ENCODE results near the gene HSDL1. TPM values are rescaled to one million over a fixed set of nuclear protein-coding genes. Genes with fewer than 3 reads are reported as not detected.

HSDL1 gene
- total RNA-seq, 1 experiment from 2014 or later = 34.2 TPM

DNA sequence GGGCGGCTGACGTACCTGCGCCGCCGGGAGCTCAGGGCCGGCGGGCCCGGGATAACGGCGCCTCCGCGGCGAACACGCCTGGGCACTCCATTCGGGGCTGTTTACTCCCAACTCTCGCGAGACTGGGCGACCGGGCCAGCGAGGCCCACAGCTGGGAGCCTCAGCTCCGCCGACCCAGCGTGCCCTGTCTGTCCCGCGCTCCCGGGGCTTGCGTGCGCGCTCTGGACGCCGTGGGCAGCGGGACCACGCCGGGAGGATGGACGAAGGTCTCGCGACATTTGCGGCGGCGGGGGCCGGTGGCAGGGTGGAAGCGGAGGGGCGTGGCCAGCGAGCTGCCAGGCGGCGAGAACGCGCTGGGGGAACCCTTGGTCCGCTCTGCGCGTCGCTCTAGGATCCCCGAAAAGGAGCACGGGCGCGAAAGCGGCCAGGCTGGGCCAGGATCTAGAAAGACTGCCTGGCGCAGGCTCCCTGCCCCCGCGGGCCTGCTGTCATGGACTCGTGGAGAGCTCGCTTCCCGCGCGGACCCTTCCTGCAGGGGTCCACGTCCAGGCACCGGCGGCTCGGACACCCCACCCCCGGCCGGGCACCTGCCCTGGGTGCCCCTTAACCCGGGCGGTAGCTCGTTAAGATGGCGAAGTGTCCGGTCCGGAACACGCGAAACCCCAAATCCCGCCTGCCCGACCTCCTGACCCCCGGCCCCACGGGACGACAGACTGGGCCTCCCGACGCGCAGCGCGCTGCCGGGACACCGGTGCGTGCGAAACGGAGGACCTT lies 28.1 kb downstream of the HSDL1 start, which contains the start of gene MBTPS1:
Gene MBTPS1, minus strand, starts transcription at position 223 of the 774 bp plus-strand sequence. CDS start 15,159 bp downstream, outside the sequence.
- peaks cover 12% of the 10 kb centered on the region; the same call in 1 of the 2 replicates for H3K79me2 ChIP-seq (ENCODE audit: insufficient read depth, low read length)

More for the DNA sequence above, 28.1 kb downstream of the HSDL1 start, which contains the start of gene MBTPS1:
- Histone ChIP-seq H2BK20ac (ENCODE audit: low read depth, low read length, poor library complexity, severe bottlenecking) (no peak within 1 kb of the TSS), H2AK5ac (ENCODE audit: insufficient read length, low read length) (no peak within 1 kb of the TSS), H3K4me2 (ENCODE audit: insufficient read depth, insufficient read length, low read length) (peak within 1 kb of the TSS; percentile 74), H3K27me3 (ENCODE audit: insufficient read depth, low read length) (no peaks in the 10 kb centered on the region), H4K20me1 (ENCODE audit: control insufficient read depth, insufficient read depth, insufficient read length) (no peaks in the 10 kb centered on the region), H4K5ac (ENCODE audit: insufficient read length, low read depth, low read length) (no peak within 1 kb of the TSS), H2BK120ac (ENCODE audit: low read depth, low read length, poor library complexity, severe bottlenecking) (no peak within 1 kb of the TSS), H3K14ac (ENCODE audit: insufficient read depth, low read length) (peak within 1 kb of the TSS; percentile 45), H3K79me1 (ENCODE audit: insufficient read depth, low read depth, low read length, poor library complexity, severe bottlenecking) (no peaks in the 10 kb centered on the region), H3K27ac (ENCODE audit: insufficient read length, low read depth, low read length) (peak within 1 kb of the TSS; percentile 56), H3K4ac (ENCODE audit: low read depth, low read length) (no peak within 1 kb of the TSS), H2BK15ac (ENCODE audit: low read depth, low read length) (no peak within 1 kb of the TSS), H4K8ac (replicated peaks; ENCODE audit: insufficient read length, low read depth, low read length) (no peak within 1 kb of the TSS), H3K9ac (ENCODE audit: extremely low read depth, insufficient read length, low read length) (peak within 1 kb of the TSS; percentile 89), H3K23me2 (ENCODE audit: insufficient read length, low read depth, low read length, poor library complexity, severe bottlenecking) (peaks cover 10% of the 10 kb centered on the region), H2BK5ac (ENCODE audit: insufficient read length, low read length) (no peak within 1 kb of the TSS), H2AFZ (ENCODE audit: low read length) (no peak within 1 kb of the TSS), H3T11ph (ENCODE audit: low read length) (no peak within 1 kb of the TSS), H4K91ac (ENCODE audit: insufficient read length, low read depth, low read length) (no peak within 1 kb of the TSS), H3K4me1 (ENCODE audit: insufficient read depth, low read length) (no peaks in the 10 kb centered on the region; the same call in 1 of the 2 replicates), H3K9me3 (ENCODE audit: control insufficient read depth, low read depth, low read length) (no peaks in the 10 kb centered on the region), H3K56ac (ENCODE audit: insufficient read length, low read depth, low read length) (no peak within 1 kb of the TSS), H3K23ac (ENCODE audit: insufficient read length, low read depth, low read length) (no peak within 1 kb of the TSS), H3K18ac (ENCODE audit: insufficient read length, low read depth, low read length) (peak within 1 kb of the TSS; percentile 27), H2BK12ac (ENCODE audit: insufficient read length, low read depth, low read length) (no peak within 1 kb of the TSS)
- DNase-seq = peak; percentile 98
- Mint-ChIP-seq H3K4me1 (peaks cover 11 to 12% of the 10 kb centered on the region in 2 experiments), H3K4me3 (peak within 1 kb of the TSS; percentile 90 to 95), H3K36me3 (ENCODE audit: insufficient read depth in 1 of 3, low read depth in 3 of 3) (peaks cover 2 to 3% (median 3%) of the 10 kb centered on the region in 3 experiments; a peak in 3 of 7 replicates), H3K27ac (peak within 1 kb of the TSS; percentile 96 to 98 (median 98)), H3K27me3 (ENCODE audit: low read depth) (no peaks in the 10 kb centered on the region), H3K9me3 (no peaks in the 10 kb centered on the region)
- WGBS (ENCODE audit: extremely low coverage, insufficient read length, low lambda C conversion rate) = no CpG with 5 or more reads among the region's 94 CpGs
- TF ChIP-seq, protein P1, sequence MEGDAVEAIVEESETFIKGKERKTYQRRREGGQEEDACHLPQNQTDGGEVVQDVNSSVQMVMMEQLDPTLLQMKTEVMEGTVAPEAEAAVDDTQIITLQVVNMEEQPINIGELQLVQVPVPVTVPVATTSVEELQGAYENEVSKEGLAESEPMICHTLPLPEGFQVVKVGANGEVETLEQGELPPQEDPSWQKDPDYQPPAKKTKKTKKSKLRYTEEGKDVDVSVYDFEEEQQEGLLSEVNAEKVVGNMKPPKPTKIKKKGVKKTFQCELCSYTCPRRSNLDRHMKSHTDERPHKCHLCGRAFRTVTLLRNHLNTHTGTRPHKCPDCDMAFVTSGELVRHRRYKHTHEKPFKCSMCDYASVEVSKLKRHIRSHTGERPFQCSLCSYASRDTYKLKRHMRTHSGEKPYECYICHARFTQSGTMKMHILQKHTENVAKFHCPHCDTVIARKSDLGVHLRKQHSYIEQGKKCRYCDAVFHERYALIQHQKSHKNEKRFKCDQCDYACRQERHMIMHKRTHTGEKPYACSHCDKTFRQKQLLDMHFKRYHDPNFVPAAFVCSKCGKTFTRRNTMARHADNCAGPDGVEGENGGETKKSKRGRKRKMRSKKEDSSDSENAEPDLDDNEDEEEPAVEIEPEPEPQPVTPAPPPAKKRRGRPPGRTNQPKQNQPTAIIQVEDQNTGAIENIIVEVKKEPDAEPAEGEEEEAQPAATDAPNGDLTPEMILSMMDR (conservative IDR thresholded peaks at IDR 0.05) = 0 out of 3 replicates have a peak, but pooled peaks have one; percentile 7

All from H9 (cell line).